Mesothelial cell of epicardium (in vitro differentiated cells): ENCODE results near the gene RPS19BP1. TPM values are rescaled to one million over a fixed set of nuclear protein-coding genes. Genes with fewer than 3 reads are reported as not detected.

Source experiments
- DNase-seq, 2 experiments: peaks; one replicate each; pipeline ENCODE4 v3.0.0; 2021; ENCODE audit warnings: low spot score in 2 of 2; ENCODE audit not compliant: unreplicated experiment in 2 of 2
- H3K27ac Mint-ChIP-seq: 2 replicates; pipeline ENCODE4 v1.8.0; 2021; ENCODE audit warnings: mixed read lengths
- H3K27me3 Mint-ChIP-seq: 2 replicates; pipeline ENCODE4 v1.8.0; 2021; ENCODE audit warnings: low read depth, mixed read lengths
- H3K36me3 Mint-ChIP-seq: 2 replicates; pipeline ENCODE4 v1.8.0; 2021; ENCODE audit warnings: mixed read lengths
- H3K4me1 Mint-ChIP-seq: 2 replicates; pipeline ENCODE4 v1.8.0; 2021; ENCODE audit warnings: mixed read lengths
- H3K4me3 Mint-ChIP-seq: 2 replicates; pipeline ENCODE4 v1.8.0; 2021; ENCODE audit warnings: mild to moderate bottlenecking, moderate library complexity, mixed read lengths
- H3K9me3 Mint-ChIP-seq: 2 replicates; pipeline ENCODE4 v1.8.0; 2021; ENCODE audit warnings: mixed read lengths
- total RNA-seq: library from RNA; stranded (reverse); gene quantifications from 3 replicates; pipeline ENCODE4 v1.2.1, GENCODE V29; 2021
- TF ChIP-seq, protein P1 (sequence below): fragments of 200-600 bp; sonication (generic); IDR thresholded peaks from one replicate; pipeline ENCODE4 v1.5.0; 2021; ENCODE audit warnings: antibody characterized with exemption; ENCODE audit not compliant: unreplicated experiment

RPS19BP1 gene
- total RNA-seq, 1 donor from 2014 or later: 33.0 TPM

DNA sequence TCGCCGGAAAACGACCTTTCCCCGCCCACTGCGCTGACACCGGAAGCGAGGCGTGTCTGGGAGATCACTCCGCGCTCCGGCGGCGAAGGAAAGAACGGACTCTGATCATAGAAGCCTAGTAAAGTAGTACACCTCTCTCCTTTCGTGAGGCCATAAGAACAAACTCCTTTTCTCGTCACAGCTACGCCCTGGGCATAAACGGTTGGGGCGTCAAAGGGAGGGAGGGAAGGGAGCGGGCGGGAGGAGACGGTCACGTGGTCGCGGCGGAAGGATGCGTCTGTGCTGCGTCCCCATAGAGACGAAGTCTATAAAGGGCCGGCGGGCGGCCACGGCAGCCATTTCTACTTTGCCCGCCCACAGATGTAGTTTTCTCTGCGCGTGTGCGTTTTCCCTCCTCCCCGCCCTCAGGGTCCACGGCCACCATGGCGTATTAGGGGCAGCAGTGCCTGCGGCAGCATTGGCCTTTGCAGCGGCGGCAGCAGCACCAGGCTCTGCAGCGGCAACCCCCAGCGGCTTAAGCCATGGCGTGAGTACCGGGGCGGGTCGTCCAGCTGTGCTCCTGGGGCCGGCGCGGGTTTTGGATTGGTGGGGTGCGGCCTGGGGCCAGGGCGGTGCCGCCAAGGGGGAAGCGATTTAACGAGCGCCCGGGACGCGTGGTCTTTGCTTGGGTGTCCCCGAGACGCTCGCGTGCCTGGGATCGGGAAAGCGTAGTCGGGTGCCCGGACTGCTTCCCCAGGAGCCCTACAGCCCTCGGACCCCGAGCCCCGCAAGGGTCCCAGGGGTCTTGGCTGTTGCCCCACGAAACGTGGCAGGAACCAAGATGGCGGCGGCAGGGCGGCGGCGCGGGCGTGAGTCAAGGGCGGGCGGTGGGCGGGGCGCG, 12.1 kb downstream of the RPS19BP1 start, which contains the start of gene ATF4:
Gene ATF4 (plus strand): TSS at position 337 of the 880 bp plus-strand sequence. CDS start 884 bp downstream, outside the sequence.
- peak within 1 kb of the TSS; percentile 97 for H3K4me3 Mint-ChIP-seq
- H3K27ac Mint-ChIP-seq: peak within 1 kb of the TSS; percentile 100
- no peaks in the 10 kb centered on the region for H3K9me3 Mint-ChIP-seq
- peak; percentile 91 to 93 for DNase-seq
- H3K4me1 Mint-ChIP-seq: peaks cover 48% of the 10 kb centered on the region
- peaks cover 34% of the 10 kb centered on the region for H3K36me3 Mint-ChIP-seq
- peaks cover 2% of the 10 kb centered on the region for H3K27me3 Mint-ChIP-seq
- TF ChIP-seq, protein P1, sequence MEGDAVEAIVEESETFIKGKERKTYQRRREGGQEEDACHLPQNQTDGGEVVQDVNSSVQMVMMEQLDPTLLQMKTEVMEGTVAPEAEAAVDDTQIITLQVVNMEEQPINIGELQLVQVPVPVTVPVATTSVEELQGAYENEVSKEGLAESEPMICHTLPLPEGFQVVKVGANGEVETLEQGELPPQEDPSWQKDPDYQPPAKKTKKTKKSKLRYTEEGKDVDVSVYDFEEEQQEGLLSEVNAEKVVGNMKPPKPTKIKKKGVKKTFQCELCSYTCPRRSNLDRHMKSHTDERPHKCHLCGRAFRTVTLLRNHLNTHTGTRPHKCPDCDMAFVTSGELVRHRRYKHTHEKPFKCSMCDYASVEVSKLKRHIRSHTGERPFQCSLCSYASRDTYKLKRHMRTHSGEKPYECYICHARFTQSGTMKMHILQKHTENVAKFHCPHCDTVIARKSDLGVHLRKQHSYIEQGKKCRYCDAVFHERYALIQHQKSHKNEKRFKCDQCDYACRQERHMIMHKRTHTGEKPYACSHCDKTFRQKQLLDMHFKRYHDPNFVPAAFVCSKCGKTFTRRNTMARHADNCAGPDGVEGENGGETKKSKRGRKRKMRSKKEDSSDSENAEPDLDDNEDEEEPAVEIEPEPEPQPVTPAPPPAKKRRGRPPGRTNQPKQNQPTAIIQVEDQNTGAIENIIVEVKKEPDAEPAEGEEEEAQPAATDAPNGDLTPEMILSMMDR: no peak

DNA sequence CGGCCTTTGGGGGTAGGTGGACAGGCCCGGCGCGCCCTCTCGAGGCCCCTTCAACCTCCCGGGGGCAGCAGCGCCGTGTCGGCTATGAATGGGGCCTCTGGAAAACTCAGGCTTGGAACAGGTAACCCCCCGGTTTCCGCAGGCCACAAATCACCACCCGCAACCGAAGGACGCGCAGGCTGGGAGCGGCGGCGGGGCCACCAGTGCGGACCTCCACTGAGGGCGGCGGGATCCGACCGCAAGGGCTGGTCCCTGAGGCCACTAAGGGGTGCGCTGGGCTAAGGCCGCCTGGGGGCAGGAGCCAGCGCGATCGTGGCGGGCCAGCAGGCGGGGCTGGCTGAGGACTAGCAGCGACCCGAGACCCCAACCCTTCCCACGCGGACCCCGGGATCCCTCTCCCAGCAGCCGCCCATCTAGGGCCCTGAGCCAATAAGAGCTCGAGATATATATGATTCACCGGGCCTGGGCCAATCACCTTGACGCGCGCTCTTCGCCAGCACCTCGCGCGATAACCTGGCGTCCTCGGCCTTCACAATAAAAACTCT, 12.8 kb downstream of the RPS19BP1 start:
- TF ChIP-seq, protein P1: no peak
- H3K4me3 Mint-ChIP-seq: peak overlapping the region; percentile 97
- H3K27ac Mint-ChIP-seq: peak overlapping the region; percentile 100

GRCh38 chr22:39518996-39519680, 13.4 kb downstream of the RPS19BP1 start:
- no peaks in the 10 kb centered on the region for H3K9me3 Mint-ChIP-seq

More for the DNA sequence above, 12.8 kb downstream of the RPS19BP1 start:
- Mint-ChIP-seq H3K27me3 (peaks cover 2% of the 10 kb centered on the region), H3K36me3 (peaks cover 28% of the 10 kb centered on the region), H3K9me3 (no peaks in the 10 kb centered on the region), H3K4me1 (peaks cover 41% of the 10 kb centered on the region)
- DNase-seq: peak; percentile 94

GRCh38 chr22:39518144-39518786, 14.3 kb downstream of the RPS19BP1 start:
- H3K9me3 Mint-ChIP-seq: no peaks in the 10 kb centered on the region
- H3K36me3 Mint-ChIP-seq: peaks cover 35% of the 10 kb centered on the region
- H3K4me3 Mint-ChIP-seq: peak overlapping the region; percentile 97
- peaks cover 2% of the 10 kb centered on the region for H3K27me3 Mint-ChIP-seq
- TF ChIP-seq, protein P1: no peak
- DNase-seq: no peak
- peak overlapping the region; percentile 100 for H3K27ac Mint-ChIP-seq
- peaks cover 32% of the 10 kb centered on the region for H3K4me1 Mint-ChIP-seq

More at GRCh38 chr22:39518996-39519680, 13.4 kb downstream of the RPS19BP1 start:
- TF ChIP-seq, protein P1: no peak
- no peak for DNase-seq
- peaks cover 2% of the 10 kb centered on the region for H3K27me3 Mint-ChIP-seq
- H3K36me3 Mint-ChIP-seq: peaks cover 32% of the 10 kb centered on the region
- peaks cover 36% of the 10 kb centered on the region for H3K4me1 Mint-ChIP-seq
- H3K4me3 Mint-ChIP-seq: peak overlapping the region; percentile 97
- peak overlapping the region; percentile 100 for H3K27ac Mint-ChIP-seq

GRCh38 chr22:39517470-39517869, 15.1 kb downstream of the RPS19BP1 start:
- H3K4me3 Mint-ChIP-seq: no peak overlapping the region
- no peaks in the 10 kb centered on the region for H3K9me3 Mint-ChIP-seq
- TF ChIP-seq, protein P1: no peak
- peaks cover 24% of the 10 kb centered on the region for H3K4me1 Mint-ChIP-seq
- H3K27ac Mint-ChIP-seq: no peak overlapping the region
- no peak for DNase-seq
- peaks cover 2% of the 10 kb centered on the region for H3K27me3 Mint-ChIP-seq
- peaks cover 32% of the 10 kb centered on the region for H3K36me3 Mint-ChIP-seq
